Measurements from ENCODE around the gene SAMD11. TPM values are rescaled to one million over a fixed set of nuclear protein-coding genes. Genes with fewer than 3 reads are reported as not detected.

The SAMD11 gene
- total and polyA plus RNA-seq, 2 donors (not counting 1 experiment from before 2014, with no cell fraction given) = not detected

DNA sequence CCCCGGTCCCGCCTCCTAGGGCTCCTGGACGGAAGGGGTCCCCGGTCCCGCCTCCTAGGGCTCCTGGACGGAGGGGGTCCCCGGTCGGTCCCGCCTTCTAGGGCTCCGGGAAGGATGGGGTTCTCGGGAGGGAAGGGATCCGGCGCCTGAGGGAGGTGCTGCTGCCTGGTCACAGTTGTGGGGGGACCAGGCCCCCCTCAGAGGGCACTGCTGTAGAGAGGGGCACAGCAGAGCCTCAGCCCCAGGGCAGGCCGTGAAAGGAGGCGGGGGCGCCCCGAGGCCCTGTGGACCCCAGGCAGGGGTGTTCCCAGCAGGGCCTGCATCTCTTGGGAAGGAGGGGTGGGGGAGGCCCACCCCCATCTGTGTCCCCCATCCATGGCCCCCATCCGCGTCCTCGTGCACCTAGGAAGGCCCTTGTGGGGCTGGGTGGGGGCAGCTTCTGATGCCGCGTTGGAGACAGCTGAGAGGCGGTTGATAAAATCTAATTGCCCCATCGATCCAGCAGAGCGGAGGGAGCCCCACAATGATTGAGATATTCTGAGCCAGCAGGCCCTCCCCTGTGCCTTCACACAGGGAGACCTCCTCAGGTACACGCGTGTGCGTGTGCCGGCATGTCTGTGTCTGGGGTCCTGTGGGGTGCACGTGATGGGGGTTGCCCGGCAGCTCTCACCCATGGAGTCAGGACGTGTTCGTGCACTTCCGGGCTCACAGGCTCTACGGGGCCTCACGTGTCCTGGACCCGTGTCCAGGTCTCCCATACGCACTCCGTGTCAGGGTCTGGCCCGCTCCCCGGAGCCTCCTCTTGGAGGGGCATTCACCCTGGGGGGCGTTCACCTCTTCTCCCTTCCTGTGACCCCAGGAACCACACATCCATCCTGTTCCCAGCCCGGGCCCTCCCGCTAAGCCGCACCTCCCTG is 12.9 kb downstream of the SAMD11 start:
- Histone ChIP-seq H3K36me3 (replicated peaks in 1 of 2; ENCODE audit: control extremely low read depth in 1 of 2, control insufficient read depth in 1 of 2, extremely low read depth in 1 of 2, insufficient read depth in 2 of 2, low read length in 1 of 2) (no peaks in the 10 kb centered on the region), H3K4me1 (ENCODE audit: control insufficient read depth in 2 of 2, insufficient read depth in 2 of 2, low read length in 2 of 2) (peaks cover 23 to 27% of the 10 kb centered on the region in 2 donors), H3K4me2 (replicated peaks; ENCODE audit: low read depth, low read length, poor library complexity, severe bottlenecking) (no peak overlapping the region), H3K9me3 (ENCODE audit: control extremely low read depth in 1 of 3, control insufficient read depth in 2 of 3, insufficient read depth in 1 of 3, low read length in 2 of 3) (peaks cover 0 to 9% (median 0%) of the 10 kb centered on the region in 3 donors), H2AFZ (ENCODE audit: insufficient read depth, low read depth, low read length, poor library complexity, severe bottlenecking) (no peak overlapping the region), H3K27ac (ENCODE audit: low read length in 2 of 2) (no peak overlapping the region), H3K9ac (ENCODE audit: low read length) (no peak overlapping the region), H3K79me2 (ENCODE audit: control insufficient read depth, insufficient read depth, low read length) (no peaks in the 10 kb centered on the region), H3K4me3 (ENCODE audit: control extremely low read depth in 1 of 5, extremely low read depth in 1 of 5, insufficient read depth in 1 of 5, low read depth in 2 of 5, low read length in 4 of 5) (no peak overlapping the region), H4K20me1 (ENCODE audit: control insufficient read depth, insufficient read depth, low read length, poor library complexity, severe bottlenecking) (peaks cover 7% of the 10 kb centered on the region), H3K27me3 (replicated peaks in 1 of 4; ENCODE audit: control extremely low read depth in 1 of 4, control insufficient read depth in 3 of 4, insufficient read depth in 4 of 4, low read length in 3 of 4) (peaks cover 0 to 74% (median 25%) of the 10 kb centered on the region in 4 experiments)
- peaks cover 26% of the 10 kb centered on the region for H3K27me3 Mint-ChIP-seq
- DNase-seq (no peak), ATAC-seq (ENCODE audit: low read depth) (no peak)
- H3K27ac Mint-ChIP-seq = no peak overlapping the region
- ChIA-PET POLR2A (no interaction called here), CTCF (no interaction called here)
- 91% methylated on average over 39 of the region's 45 CpGs for WGBS (ENCODE audit: insufficient coverage)
- TF ChIP-seq, protein P1, sequence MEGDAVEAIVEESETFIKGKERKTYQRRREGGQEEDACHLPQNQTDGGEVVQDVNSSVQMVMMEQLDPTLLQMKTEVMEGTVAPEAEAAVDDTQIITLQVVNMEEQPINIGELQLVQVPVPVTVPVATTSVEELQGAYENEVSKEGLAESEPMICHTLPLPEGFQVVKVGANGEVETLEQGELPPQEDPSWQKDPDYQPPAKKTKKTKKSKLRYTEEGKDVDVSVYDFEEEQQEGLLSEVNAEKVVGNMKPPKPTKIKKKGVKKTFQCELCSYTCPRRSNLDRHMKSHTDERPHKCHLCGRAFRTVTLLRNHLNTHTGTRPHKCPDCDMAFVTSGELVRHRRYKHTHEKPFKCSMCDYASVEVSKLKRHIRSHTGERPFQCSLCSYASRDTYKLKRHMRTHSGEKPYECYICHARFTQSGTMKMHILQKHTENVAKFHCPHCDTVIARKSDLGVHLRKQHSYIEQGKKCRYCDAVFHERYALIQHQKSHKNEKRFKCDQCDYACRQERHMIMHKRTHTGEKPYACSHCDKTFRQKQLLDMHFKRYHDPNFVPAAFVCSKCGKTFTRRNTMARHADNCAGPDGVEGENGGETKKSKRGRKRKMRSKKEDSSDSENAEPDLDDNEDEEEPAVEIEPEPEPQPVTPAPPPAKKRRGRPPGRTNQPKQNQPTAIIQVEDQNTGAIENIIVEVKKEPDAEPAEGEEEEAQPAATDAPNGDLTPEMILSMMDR (IDR thresholded peaks at IDR 0.05) = no peak
- TF ChIP-seq EZH2 (IDR thresholded peaks at IDR 0.05; ENCODE audit: borderline replicate concordance, insufficient read depth, low read depth, low read length, poor library complexity, severe bottlenecking) = no peak
- no peak overlapping the region for H3K4me3 Mint-ChIP-seq
- no peaks in the 10 kb centered on the region for H3K9me3 Mint-ChIP-seq (ENCODE audit: insufficient read depth)
- intact Hi-C loops (cut with micrococcal nuclease) = no loop called here
- H3K4me1 Mint-ChIP-seq = peaks cover 14% of the 10 kb centered on the region

DNA sequence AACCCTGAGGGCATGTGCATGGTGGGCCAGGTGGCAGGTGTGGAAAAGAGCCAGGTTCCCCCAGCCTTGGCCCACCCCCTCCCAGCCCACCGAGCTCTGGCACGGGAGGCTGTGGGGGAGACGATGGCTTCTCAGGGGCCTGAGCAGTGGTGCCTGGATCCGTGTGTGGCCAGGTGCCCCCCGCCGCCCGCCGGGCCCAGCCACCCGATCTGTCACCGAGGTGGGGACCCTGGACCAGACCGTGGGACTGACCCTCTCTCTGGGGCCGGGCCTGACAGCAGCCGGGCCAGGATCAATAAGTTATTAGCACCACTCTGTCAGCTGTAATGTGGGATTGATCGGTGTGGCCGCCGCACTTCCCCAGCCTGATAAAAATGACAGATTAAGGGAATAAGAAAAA is 13.8 kb downstream of the SAMD11 start:
- WGBS (ENCODE audit: insufficient coverage) = 90% methylated on average over 16 of the region's 16 CpGs
- no peak overlapping the region for H3K27ac Mint-ChIP-seq
- ATAC-seq (ENCODE audit: low read depth) (no peak), DNase-seq (no peak)
- peaks cover 0 to 9% (median 0%) of the 10 kb centered on the region in 3 donors for H3K9me3 ChIP-seq (ENCODE audit: control extremely low read depth in 1 of 3, control insufficient read depth in 2 of 3, insufficient read depth in 1 of 3, low read length in 2 of 3)
- no peak overlapping the region for H3K27ac ChIP-seq (ENCODE audit: low read length in 2 of 2)
- H3K9ac ChIP-seq (ENCODE audit: low read length) = no peak overlapping the region
- CTCF ChIA-PET = no interaction called here
- H2AFZ ChIP-seq (ENCODE audit: insufficient read depth, low read depth, low read length, poor library complexity, severe bottlenecking) = no peak overlapping the region
- H3K27me3 ChIP-seq (replicated peaks in 1 of 4; ENCODE audit: control extremely low read depth in 1 of 4, control insufficient read depth in 3 of 4, insufficient read depth in 4 of 4, low read length in 3 of 4) = peaks cover 0 to 73% (median 25%) of the 10 kb centered on the region in 4 experiments
- peaks cover 26% of the 10 kb centered on the region for H3K27me3 Mint-ChIP-seq
- no peak for TF ChIP-seq EZH2 (IDR thresholded peaks at IDR 0.05; ENCODE audit: borderline replicate concordance, insufficient read depth, low read depth, low read length, poor library complexity, severe bottlenecking)
- TF ChIP-seq, protein P1 (IDR thresholded peaks at IDR 0.05) = no peak
- no peak overlapping the region for H3K4me3 Mint-ChIP-seq
- H3K9me3 Mint-ChIP-seq (ENCODE audit: insufficient read depth) = no peaks in the 10 kb centered on the region
- H4K20me1 ChIP-seq (ENCODE audit: control insufficient read depth, insufficient read depth, low read length, poor library complexity, severe bottlenecking) = peaks cover 7% of the 10 kb centered on the region
- intact Hi-C loops (cut with micrococcal nuclease) = no loop called here
- no peak overlapping the region for H3K4me2 ChIP-seq (replicated peaks; ENCODE audit: low read depth, low read length, poor library complexity, severe bottlenecking)
- POLR2A ChIA-PET = no interaction called here
- peaks cover 27 to 33% of the 10 kb centered on the region in 2 donors for H3K4me1 ChIP-seq (ENCODE audit: control insufficient read depth in 2 of 2, insufficient read depth in 2 of 2, low read length in 2 of 2)
- H3K36me3 ChIP-seq (replicated peaks in 1 of 2; ENCODE audit: control extremely low read depth in 1 of 2, control insufficient read depth in 1 of 2, extremely low read depth in 1 of 2, insufficient read depth in 2 of 2, low read length in 1 of 2) = no peaks in the 10 kb centered on the region
- no peaks in the 10 kb centered on the region for H3K79me2 ChIP-seq (ENCODE audit: control insufficient read depth, insufficient read depth, low read length)
- H3K4me1 Mint-ChIP-seq = peaks cover 14% of the 10 kb centered on the region
- no peak overlapping the region for H3K4me3 ChIP-seq (ENCODE audit: control extremely low read depth in 1 of 5, extremely low read depth in 1 of 5, insufficient read depth in 1 of 5, low read depth in 2 of 5, low read length in 4 of 5)
